Prostate gland (tissue), 2 donors: ENCODE results near the gene NISCH.

Source experiments
- POLR2A ChIP-seq: fragments of 450-650 bp; IDR thresholded peaks from one replicate; pipeline ENCODE4 v1.6.1; 2016; ENCODE audit warnings: antibody characterized with exemption, mild to moderate bottlenecking
- POLR2AphosphoS5 ChIP-seq: sonication (generic); formaldehyde crosslinking; IDR thresholded peaks from one replicate; pipeline ENCODE4 v1.6.1; 2017; ENCODE audit warnings: antibody characterized with exemption
- TF ChIP-seq, protein P1 (sequence below), 4 experiments: fragments of 200-600 bp in 2 of 4; fragments of 450-650 bp in 2 of 4; sonication (generic) in 2 of 4; IDR thresholded peaks; 1 replicate in 3 of 4; 2 replicates in 1 of 4; pipeline ENCODE4 v1.5.1; 2016 to 2019; ENCODE audit warnings: antibody characterized with exemption in 4 of 4, mild to moderate bottlenecking in 2 of 4, moderate library complexity in 2 of 4

DNA sequence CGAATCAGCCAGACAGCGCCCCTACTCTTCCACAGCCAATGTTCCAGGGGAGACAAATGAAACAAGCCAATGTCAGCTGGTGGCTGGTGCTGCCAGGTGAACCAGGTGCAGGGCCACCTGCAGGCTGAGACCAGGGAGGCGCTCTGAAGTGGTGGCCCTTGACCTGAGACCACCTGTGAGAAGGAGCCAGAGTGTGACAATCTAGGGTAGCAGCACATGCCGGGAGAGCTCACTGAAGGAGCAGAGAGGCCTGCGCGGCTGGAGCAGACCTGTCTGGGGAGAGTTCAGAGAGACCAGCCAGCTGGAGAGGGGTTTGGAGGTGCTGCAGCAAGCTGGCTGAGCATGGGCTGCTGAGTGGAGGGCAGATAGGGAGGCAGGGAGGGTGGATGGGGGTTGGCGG, 39.0 kb downstream of the NISCH start:
- TF ChIP-seq, protein P1, sequence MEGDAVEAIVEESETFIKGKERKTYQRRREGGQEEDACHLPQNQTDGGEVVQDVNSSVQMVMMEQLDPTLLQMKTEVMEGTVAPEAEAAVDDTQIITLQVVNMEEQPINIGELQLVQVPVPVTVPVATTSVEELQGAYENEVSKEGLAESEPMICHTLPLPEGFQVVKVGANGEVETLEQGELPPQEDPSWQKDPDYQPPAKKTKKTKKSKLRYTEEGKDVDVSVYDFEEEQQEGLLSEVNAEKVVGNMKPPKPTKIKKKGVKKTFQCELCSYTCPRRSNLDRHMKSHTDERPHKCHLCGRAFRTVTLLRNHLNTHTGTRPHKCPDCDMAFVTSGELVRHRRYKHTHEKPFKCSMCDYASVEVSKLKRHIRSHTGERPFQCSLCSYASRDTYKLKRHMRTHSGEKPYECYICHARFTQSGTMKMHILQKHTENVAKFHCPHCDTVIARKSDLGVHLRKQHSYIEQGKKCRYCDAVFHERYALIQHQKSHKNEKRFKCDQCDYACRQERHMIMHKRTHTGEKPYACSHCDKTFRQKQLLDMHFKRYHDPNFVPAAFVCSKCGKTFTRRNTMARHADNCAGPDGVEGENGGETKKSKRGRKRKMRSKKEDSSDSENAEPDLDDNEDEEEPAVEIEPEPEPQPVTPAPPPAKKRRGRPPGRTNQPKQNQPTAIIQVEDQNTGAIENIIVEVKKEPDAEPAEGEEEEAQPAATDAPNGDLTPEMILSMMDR (IDR thresholded peaks at IDR 0.05), result no peak
- TF ChIP-seq POLR2A (no peak), POLR2AphosphoS5 (no peak)
